Measurements from ENCODE around the gene ACOXL.
A peak's percentile ranks its signal among the peaks of the same experiment; 100 is the strongest.

Gene ACOXL

DNA sequence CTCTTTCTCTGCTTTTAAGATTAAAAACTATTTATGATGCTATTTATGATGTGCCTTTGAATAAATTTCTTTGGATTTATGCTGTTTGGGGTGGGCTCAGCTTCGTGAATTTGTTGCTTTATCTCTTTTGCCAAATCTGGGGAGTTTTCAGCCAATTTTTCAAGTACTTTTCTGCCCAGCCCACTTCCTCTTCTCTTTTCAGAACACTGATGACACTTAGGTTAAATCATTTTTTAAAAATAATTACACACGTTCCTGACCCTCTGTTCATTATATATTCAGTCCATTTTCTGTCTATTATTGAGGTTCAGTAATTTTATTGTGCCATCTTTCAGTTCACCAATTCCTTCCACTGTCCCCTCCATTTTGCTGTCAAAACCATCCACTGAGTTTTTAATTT, 373.6 kb downstream of the ACOXL start:
- TF ChIP-seq, protein P1, sequence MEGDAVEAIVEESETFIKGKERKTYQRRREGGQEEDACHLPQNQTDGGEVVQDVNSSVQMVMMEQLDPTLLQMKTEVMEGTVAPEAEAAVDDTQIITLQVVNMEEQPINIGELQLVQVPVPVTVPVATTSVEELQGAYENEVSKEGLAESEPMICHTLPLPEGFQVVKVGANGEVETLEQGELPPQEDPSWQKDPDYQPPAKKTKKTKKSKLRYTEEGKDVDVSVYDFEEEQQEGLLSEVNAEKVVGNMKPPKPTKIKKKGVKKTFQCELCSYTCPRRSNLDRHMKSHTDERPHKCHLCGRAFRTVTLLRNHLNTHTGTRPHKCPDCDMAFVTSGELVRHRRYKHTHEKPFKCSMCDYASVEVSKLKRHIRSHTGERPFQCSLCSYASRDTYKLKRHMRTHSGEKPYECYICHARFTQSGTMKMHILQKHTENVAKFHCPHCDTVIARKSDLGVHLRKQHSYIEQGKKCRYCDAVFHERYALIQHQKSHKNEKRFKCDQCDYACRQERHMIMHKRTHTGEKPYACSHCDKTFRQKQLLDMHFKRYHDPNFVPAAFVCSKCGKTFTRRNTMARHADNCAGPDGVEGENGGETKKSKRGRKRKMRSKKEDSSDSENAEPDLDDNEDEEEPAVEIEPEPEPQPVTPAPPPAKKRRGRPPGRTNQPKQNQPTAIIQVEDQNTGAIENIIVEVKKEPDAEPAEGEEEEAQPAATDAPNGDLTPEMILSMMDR (conservative IDR thresholded peaks at IDR 0.05; ENCODE audit: low read depth, low read length), result no peak
- no peak overlapping the region for H3K4me3 ChIP-seq (ENCODE audit: low read depth, low read length)
- no peak for DNase-seq (ENCODE audit: low read depth)

GRCh38 chr2:111106706-111107105, 374.3 kb downstream of the ACOXL start:
- DNase-seq (ENCODE audit: low read depth), result no peak
- TF ChIP-seq, protein P1 (conservative IDR thresholded peaks at IDR 0.05; ENCODE audit: low read depth, low read length), result no peak

GRCh38 chr2:111108745-111109271, 376.4 kb downstream of the ACOXL start:
- H3K4me3 ChIP-seq (ENCODE audit: low read depth, low read length), result no peak overlapping the region
- DNase-seq (ENCODE audit: low read depth), result no peak

More at GRCh38 chr2:111106706-111107105, 374.3 kb downstream of the ACOXL start:
- H3K4me3 ChIP-seq (ENCODE audit: low read depth, low read length), result no peak overlapping the region

DNA sequence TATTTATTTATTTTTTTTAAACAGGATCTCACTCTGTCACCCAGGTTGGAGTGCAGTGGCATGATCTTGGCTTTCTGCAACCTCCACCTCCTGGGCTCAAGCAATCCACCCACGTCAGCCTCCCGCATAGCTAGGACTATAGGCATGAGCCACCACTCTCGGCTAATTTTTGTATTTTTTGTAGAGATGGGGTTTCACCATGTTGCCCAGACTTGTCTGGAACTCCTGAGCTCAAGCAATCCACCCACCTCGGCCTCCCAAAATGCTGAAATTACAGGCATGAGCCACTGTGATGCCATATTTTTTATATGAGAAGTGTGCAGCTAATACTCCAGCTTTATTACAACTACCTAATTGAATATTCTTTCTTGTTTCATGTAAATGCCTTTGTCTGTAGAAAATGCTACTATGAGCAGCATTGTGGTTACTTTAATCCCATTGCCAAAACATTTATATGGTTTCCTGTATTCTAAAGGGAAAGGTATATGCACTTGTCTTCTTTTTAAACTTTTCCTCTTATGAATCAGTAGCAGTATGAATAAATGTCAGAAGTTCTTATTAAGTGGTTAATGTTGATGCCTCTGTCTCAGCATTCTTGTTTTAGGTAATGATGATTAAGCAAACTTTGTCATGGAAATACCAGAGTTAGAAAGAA, 378.9 kb downstream of the ACOXL start:
- no peak for DNase-seq (ENCODE audit: low read depth)
- TF ChIP-seq, protein P1 (conservative IDR thresholded peaks at IDR 0.05; ENCODE audit: low read depth, low read length), result no peak
- H3K4me3 ChIP-seq (ENCODE audit: low read depth, low read length), result no peak overlapping the region

More at GRCh38 chr2:111108745-111109271, 376.4 kb downstream of the ACOXL start:
- TF ChIP-seq, protein P1 (conservative IDR thresholded peaks at IDR 0.05; ENCODE audit: low read depth, low read length), result no peak

- TF ChIP-seq, protein P1 (conservative IDR thresholded peaks at IDR 0.05; ENCODE audit: low read depth, low read length), result no peak
Observed at GRCh38 chr2:111113838-111114237, 381.5 kb downstream of the ACOXL start.

GRCh38 chr2:111116011-111116746, 383.8 kb downstream of the ACOXL start:
- H3K4me3 ChIP-seq (ENCODE audit: low read depth, low read length), result no peak overlapping the region
- peak; percentile 11 for DNase-seq (ENCODE audit: low read depth)
- TF ChIP-seq, protein P1 (conservative IDR thresholded peaks at IDR 0.05; ENCODE audit: low read depth, low read length), result no peak

More at GRCh38 chr2:111113838-111114237, 381.5 kb downstream of the ACOXL start:
- H3K4me3 ChIP-seq (ENCODE audit: low read depth, low read length), result no peak overlapping the region
- no peak for DNase-seq (ENCODE audit: low read depth)
